Heart left ventricle (tissue), 13 donors: ENCODE data around the gene OR52W1.

Experiments used
- POLR2A ChIP-seq, 2 donors: fragments of 450-650 bp; IDR thresholded peaks; one replicate each; pipeline ENCODE4 v1.6.1; 2017; ENCODE audit warnings: antibody characterized with exemption in 2 of 2, mild to moderate bottlenecking in 2 of 2, moderate library complexity in 2 of 2
- TF ChIP-seq, protein P1 (sequence below), 12 donors: fragments of 200-600 bp; sonication (generic) in 4 of 12; IDR thresholded peaks; one replicate each; pipeline versions ENCODE4 v1.5.0 to v1.8.0; 2018 to 2022; ENCODE audit warnings: antibody characterized with exemption in 12 of 12, mild to moderate bottlenecking in 5 of 12
- donor health status: ischemic (EF 13 %, LVEDD 7.1; RV severe dilation, severe dysfunction).
- donor health status: DM: no; HTN: yes; CAD: no.
- donor health status: DM: no; HTN: no; CAD: no.
- donor health status: ischemic (EF 25% LVEDD 6.9; RV normal size, moderate dysfunction).
- donor health status: ischemic (EF 25% LVEDD 5.7; RV mildly dilated, moderate dysfunction).
- donor health status: ischemic (EF 35%, LVEDD 5.7; RV mildly dilated, moderate dysfunction).
- donor health status: nonischemic (EF 11% LVEDD 7.7; RV severe dilation, severe dysfunction).
- donor health status: DM: yes; HTN: yes; CAD: no.
- donor health status: PGD.
- donor health status: ischemic (EF 29% LVEDD 5.4; RV normal size, mild dysfunction).
- donor health status: nonischemic (EF 23%, LVEDD 6.1; RV moderate dilation, normal function).

DNA sequence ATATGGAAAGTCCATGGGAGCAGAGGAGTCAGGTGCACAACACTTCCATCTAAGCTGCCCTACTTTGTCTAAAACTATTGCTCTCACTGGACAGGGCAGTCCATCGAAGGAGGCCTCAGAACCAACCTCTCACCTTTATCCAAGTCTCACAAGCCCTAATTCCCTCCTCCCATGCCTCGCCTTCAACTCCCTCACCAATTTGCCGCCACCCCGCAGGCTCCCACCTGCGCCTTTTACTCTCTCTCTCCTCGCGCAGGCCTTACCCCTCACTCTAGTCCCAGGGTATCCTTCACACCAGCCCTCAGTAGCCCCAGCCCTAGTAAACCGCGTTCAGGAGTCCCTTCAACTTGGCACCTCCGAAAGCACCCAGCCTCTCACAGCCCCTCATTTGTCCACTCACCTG lies 35.0 kb downstream of the OR52W1 start:
- TF ChIP-seq, protein P1, sequence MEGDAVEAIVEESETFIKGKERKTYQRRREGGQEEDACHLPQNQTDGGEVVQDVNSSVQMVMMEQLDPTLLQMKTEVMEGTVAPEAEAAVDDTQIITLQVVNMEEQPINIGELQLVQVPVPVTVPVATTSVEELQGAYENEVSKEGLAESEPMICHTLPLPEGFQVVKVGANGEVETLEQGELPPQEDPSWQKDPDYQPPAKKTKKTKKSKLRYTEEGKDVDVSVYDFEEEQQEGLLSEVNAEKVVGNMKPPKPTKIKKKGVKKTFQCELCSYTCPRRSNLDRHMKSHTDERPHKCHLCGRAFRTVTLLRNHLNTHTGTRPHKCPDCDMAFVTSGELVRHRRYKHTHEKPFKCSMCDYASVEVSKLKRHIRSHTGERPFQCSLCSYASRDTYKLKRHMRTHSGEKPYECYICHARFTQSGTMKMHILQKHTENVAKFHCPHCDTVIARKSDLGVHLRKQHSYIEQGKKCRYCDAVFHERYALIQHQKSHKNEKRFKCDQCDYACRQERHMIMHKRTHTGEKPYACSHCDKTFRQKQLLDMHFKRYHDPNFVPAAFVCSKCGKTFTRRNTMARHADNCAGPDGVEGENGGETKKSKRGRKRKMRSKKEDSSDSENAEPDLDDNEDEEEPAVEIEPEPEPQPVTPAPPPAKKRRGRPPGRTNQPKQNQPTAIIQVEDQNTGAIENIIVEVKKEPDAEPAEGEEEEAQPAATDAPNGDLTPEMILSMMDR (IDR thresholded peaks at IDR 0.05), result no peak
- no peak for TF ChIP-seq POLR2A (IDR thresholded peaks at IDR 0.05)
